Fibroblast of skin of right quadriceps (primary cell): ENCODE data around the gene AIP.

ENCODE experiments used
- DNase-seq: peaks from one replicate; pipeline ENCODE4 v3.0.0-alpha.2; 2013

The AIP gene

GRCh38 chr11:67482827-67483798 is at the start of gene AIP:
Gene AIP, plus strand, starts transcription at chr11:67483026. Its CDS starts 133 bp downstream, at chr11:67483159.
- DNase-seq: peak; percentile 98

GRCh38 chr11:67433536-67434394 is 49.1 kb upstream of the AIP start:
- DNase-seq: no peak

GRCh38 chr11:67434395-67434881 is 48.4 kb upstream of the AIP start:
- no peak for DNase-seq

GRCh38 chr11:67435031-67435726 is 47.6 kb upstream of the AIP start:
- DNase-seq: no peak

GRCh38 chr11:67435727-67436458 is 46.9 kb upstream of the AIP start:
- DNase-seq: no peak

GRCh38 chr11:67436459-67437081 is 46.3 kb upstream of the AIP start:
- peak; percentile 39 for DNase-seq

GRCh38 chr11:67437082-67437808 is 45.6 kb upstream of the AIP start, which contains the start of gene PTPRCAP:
Gene PTPRCAP, minus strand, starts transcription at chr11:67437682. Its CDS starts 63 bp downstream, at chr11:67437619.
- peak; percentile 22 for DNase-seq

GRCh38 chr11:67437809-67438157 is 45.0 kb upstream of the AIP start:
- DNase-seq: no peak

GRCh38 chr11:67438158-67438902 is 44.5 kb upstream of the AIP start:
- DNase-seq: no peak

- DNase-seq: peak; percentile 15
These were observed 43.3 kb upstream of the AIP start for GRCh38 chr11:67439321-67440228.

- DNase-seq: no peak
These were observed 42.4 kb upstream of the AIP start for GRCh38 chr11:67440229-67441097.

- DNase-seq: no peak
These were observed 41.7 kb upstream of the AIP start for GRCh38 chr11:67441098-67441563.

GRCh38 chr11:67441731-67442351 is 41.0 kb upstream of the AIP start:
- no peak for DNase-seq

GRCh38 chr11:67442504-67443404 is 40.1 kb upstream of the AIP start:
- no peak for DNase-seq

GRCh38 chr11:67445515-67445914 is 37.3 kb upstream of the AIP start:
- DNase-seq: no peak

- no peak for DNase-seq
These were observed 34.6 kb upstream of the AIP start for GRCh38 chr11:67448220-67448609.
